Measurements from ENCODE around the gene NCAM2.

DNA sequence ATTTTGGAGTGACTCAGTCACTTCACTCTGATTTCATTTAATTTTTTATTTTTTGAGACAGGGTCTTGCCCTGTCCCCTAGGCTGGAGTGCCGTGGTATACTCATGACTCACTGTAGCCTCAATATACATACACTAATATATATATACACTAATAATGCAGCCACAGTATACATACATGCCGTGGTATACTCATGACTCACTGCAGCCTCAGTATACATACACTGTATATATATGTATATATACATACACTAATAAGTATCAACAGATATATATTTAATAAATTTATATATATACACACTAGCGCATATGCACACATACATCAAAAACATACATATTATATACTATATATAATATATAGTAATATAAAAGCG, 149.2 kb downstream of the NCAM2 start:
- no peak for TF ChIP-seq POLR2A (IDR thresholded peaks at IDR 0.05)
- TF ChIP-seq, protein P1, sequence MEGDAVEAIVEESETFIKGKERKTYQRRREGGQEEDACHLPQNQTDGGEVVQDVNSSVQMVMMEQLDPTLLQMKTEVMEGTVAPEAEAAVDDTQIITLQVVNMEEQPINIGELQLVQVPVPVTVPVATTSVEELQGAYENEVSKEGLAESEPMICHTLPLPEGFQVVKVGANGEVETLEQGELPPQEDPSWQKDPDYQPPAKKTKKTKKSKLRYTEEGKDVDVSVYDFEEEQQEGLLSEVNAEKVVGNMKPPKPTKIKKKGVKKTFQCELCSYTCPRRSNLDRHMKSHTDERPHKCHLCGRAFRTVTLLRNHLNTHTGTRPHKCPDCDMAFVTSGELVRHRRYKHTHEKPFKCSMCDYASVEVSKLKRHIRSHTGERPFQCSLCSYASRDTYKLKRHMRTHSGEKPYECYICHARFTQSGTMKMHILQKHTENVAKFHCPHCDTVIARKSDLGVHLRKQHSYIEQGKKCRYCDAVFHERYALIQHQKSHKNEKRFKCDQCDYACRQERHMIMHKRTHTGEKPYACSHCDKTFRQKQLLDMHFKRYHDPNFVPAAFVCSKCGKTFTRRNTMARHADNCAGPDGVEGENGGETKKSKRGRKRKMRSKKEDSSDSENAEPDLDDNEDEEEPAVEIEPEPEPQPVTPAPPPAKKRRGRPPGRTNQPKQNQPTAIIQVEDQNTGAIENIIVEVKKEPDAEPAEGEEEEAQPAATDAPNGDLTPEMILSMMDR (IDR thresholded peaks at IDR 0.05), result no peak
- TF ChIP-seq EP300 (IDR thresholded peaks at IDR 0.05), result no peak

Data from ovary (tissue), 3 donors.